ENCODE measurements around the gene PPP2R3B.

GRCh38 chrX:313546-313945 is 73.2 kb downstream of the PPP2R3B start:
- TF ChIP-seq CTCF (IDR thresholded peaks at IDR 0.05) (no peak), POLR2A (IDR thresholded peaks at IDR 0.05) (no peak)

Measured in Peyer's patch (tissue), 4 donors.